ENCODE results near the gene STARD10. TPM values are rescaled to one million over a fixed set of nuclear protein-coding genes. Genes with fewer than 3 reads are reported as not detected.
"Not testable (repeated sequence)": the region's sequence is repeated elsewhere in the genome, so short reads cannot be mapped to it uniquely, and the experiment has no call there.

Gene STARD10
- total RNA-seq, 3 donors from 2014 or later: 177 to 472 (median 306) TPM

GRCh38 chr11:72799441-72799840 is 5.6 kb upstream of the STARD10 start:
- no peak for TF ChIP-seq CTCF (IDR thresholded peaks at IDR 0.05)
- DNase-seq (no peak), ATAC-seq (no peak)
- no peak overlapping the region for H3K4me3 ChIP-seq
- no peaks in the 10 kb centered on the region for H3K9me3 ChIP-seq
- intact Hi-C loops (cut with DNase I, micrococcal nuclease): loop anchor here in 1 of 2 donors (10.0 kb wide), 1 partner anchor 75 kb away; no protein-coding TSS in a partner anchor
- H3K4me1 ChIP-seq (ENCODE audit: low read depth): no peaks in the 10 kb centered on the region
- H3K36me3 ChIP-seq (ENCODE audit: low read depth): no peaks in the 10 kb centered on the region

GRCh38 chr11:72798361-72798760 is 4.5 kb upstream of the STARD10 start:
- TF ChIP-seq CTCF (IDR thresholded peaks at IDR 0.05): no peak
- no peaks in the 10 kb centered on the region for H3K36me3 ChIP-seq (ENCODE audit: low read depth)
- no peaks in the 10 kb centered on the region for H3K9me3 ChIP-seq
- no peak overlapping the region for H3K4me3 ChIP-seq
- no peaks in the 10 kb centered on the region for H3K4me1 ChIP-seq (ENCODE audit: low read depth)
- intact Hi-C loops (cut with DNase I, micrococcal nuclease): loop anchor here in 1 of 2 donors (10.0 kb wide), 1 partner anchor 74 kb away; no protein-coding TSS in a partner anchor
- ATAC-seq (no peak), DNase-seq (no peak)

- DNase-seq (peak in 1 of 3 donors; percentile 19), ATAC-seq (no peak)
- intact Hi-C loops (cut with DNase I, micrococcal nuclease): loop anchor here (5.0 to 10.0 kb wide), 2 partner anchors 68 to 71 kb away; no protein-coding TSS in a partner anchor
- no peaks in the 10 kb centered on the region for H3K36me3 ChIP-seq (ENCODE audit: low read depth)
- H3K4me1 ChIP-seq (ENCODE audit: low read depth): peaks cover 15% of the 10 kb centered on the region
- no peak for TF ChIP-seq CTCF (IDR thresholded peaks at IDR 0.05)
- no peaks in the 10 kb centered on the region for H3K9me3 ChIP-seq
- no peak overlapping the region for H3K4me3 ChIP-seq
Measured at GRCh38 chr11:72793076-72793424, 797 bp downstream of the STARD10 start.

- DNase-seq: peak in 1 of 3 donors; percentile 29
- TF ChIP-seq CTCF (IDR thresholded peaks at IDR 0.05): no peak
- Histone ChIP-seq H3K4me1 (ENCODE audit: low read depth) (peaks cover 20% of the 10 kb centered on the region), H3K36me3 (ENCODE audit: low read depth) (no peaks in the 10 kb centered on the region), H3K9me3 (no peaks in the 10 kb centered on the region), H3K4me3 (no peak overlapping the region)
- no peak for ATAC-seq
- intact Hi-C loops (cut with DNase I, micrococcal nuclease): loop anchor here (5.0 to 10.0 kb wide), 2 partner anchors 68 to 70 kb away; no protein-coding TSS in a partner anchor
Measured at GRCh38 chr11:72792437-72793021, 1.3 kb downstream of the STARD10 start.

GRCh38 chr11:72791228-72791627 is 2.6 kb downstream of the STARD10 start:
- H3K4me1 ChIP-seq (ENCODE audit: low read depth): peaks cover 32% of the 10 kb centered on the region
- not testable (repeated sequence) for H3K9me3 ChIP-seq; H3K4me3 ChIP-seq; H3K36me3 ChIP-seq (ENCODE audit: low read depth); ATAC-seq
- peak in 1 of 3 donors; percentile 14 for DNase-seq
- intact Hi-C loops (cut with DNase I, micrococcal nuclease): loop anchor here (5.0 to 10.0 kb wide), 2 partner anchors 66 to 69 kb away; no protein-coding TSS in a partner anchor

- peaks cover 47% of the 10 kb centered on the region for H3K4me1 ChIP-seq (ENCODE audit: low read depth)
- no peak overlapping the region for H3K4me3 ChIP-seq
- DNase-seq (peak in 1 of 3 donors; percentile 37), ATAC-seq (no peak)
- intact Hi-C loops (cut with DNase I, micrococcal nuclease): loop anchor here (5.0 to 10.0 kb wide), 2 partner anchors 65 to 67 kb away; no protein-coding TSS in a partner anchor
- H3K9me3 ChIP-seq: no peaks in the 10 kb centered on the region
- H3K36me3 ChIP-seq (ENCODE audit: low read depth): no peaks in the 10 kb centered on the region
- TF ChIP-seq CTCF (IDR thresholded peaks at IDR 0.05): no peak
Measured at GRCh38 chr11:72789493-72790131, 4.2 kb downstream of the STARD10 start.
